ENCODE data around the gene KAT8. TPM values are rescaled to one million over a fixed set of nuclear protein-coding genes. Genes with fewer than 3 reads are reported as not detected.

Gene KAT8
- total and polyA plus RNA-seq, 2 of the 13 experiments (the other 11 are each of a cell fraction or from before 2014, with no cell fraction given) = 79.0 to 84.2 TPM

- TF ChIP-seq, protein P1, sequence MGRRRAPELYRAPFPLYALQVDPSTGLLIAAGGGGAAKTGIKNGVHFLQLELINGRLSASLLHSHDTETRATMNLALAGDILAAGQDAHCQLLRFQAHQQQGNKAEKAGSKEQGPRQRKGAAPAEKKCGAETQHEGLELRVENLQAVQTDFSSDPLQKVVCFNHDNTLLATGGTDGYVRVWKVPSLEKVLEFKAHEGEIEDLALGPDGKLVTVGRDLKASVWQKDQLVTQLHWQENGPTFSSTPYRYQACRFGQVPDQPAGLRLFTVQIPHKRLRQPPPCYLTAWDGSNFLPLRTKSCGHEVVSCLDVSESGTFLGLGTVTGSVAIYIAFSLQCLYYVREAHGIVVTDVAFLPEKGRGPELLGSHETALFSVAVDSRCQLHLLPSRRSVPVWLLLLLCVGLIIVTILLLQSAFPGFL (CRISPR knock-in tag; IDR thresholded peaks at IDR 0.05) = no peak
- TF ChIP-seq ZNF501 (CRISPR knock-in tag; IDR thresholded peaks at IDR 0.05) (peak; percentile 92; the same call in 1 of the 2 replicates), BCLAF1 (IDR thresholded peaks at IDR 0.05) (no peak), ATAD3A (CRISPR knock-in tag; IDR thresholded peaks at IDR 0.05) (no peak), EED (CRISPR knock-in tag; IDR thresholded peaks at IDR 0.05) (no peak; the same call in 1 of the 2 replicates), SALL2 (CRISPR knock-in tag; IDR thresholded peaks at IDR 0.05) (peak; percentile 90; the same call in 1 of the 2 replicates), PRPF4 (IDR thresholded peaks at IDR 0.05; ENCODE audit: low read depth, low read length, poor library complexity, severe bottlenecking) (no peak), ZSCAN9 (CRISPR knock-in tag; IDR thresholded peaks at IDR 0.05; ENCODE audit: borderline replicate concordance) (peak; percentile 59; the same call in 1 of the 2 replicates), MYC (CRISPR knock-in tag; IDR thresholded peaks at IDR 0.05; ENCODE audit: borderline replicate concordance) (peak; percentile 72), FOSL2 (CRISPR knock-in tag; IDR thresholded peaks at IDR 0.05) (peak; percentile 66), KLF12 (CRISPR knock-in tag; IDR thresholded peaks at IDR 0.05; ENCODE audit: borderline replicate concordance) (peak; percentile 84), TARDBP (CRISPR knock-in tag; IDR thresholded peaks at IDR 0.05) (peak; percentile 97)
- TF ChIP-seq, protein P2, sequence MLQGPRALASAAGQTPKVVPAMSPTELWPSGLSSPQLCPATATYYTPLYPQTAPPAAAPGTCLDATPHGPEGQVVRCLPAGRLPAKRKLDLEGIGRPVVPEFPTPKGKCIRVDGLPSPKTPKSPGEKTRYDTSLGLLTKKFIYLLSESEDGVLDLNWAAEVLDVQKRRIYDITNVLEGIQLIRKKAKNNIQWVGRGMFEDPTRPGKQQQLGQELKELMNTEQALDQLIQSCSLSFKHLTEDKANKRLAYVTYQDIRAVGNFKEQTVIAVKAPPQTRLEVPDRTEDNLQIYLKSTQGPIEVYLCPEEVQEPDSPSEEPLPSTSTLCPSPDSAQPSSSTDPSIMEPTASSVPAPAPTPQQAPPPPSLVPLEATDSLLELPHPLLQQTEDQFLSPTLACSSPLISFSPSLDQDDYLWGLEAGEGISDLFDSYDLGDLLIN (CRISPR knock-in tag; IDR thresholded peaks at IDR 0.05; ENCODE audit: borderline replicate concordance) = no peak; the same call in 1 of the 2 replicates
- TF ChIP-seq, protein P3, sequence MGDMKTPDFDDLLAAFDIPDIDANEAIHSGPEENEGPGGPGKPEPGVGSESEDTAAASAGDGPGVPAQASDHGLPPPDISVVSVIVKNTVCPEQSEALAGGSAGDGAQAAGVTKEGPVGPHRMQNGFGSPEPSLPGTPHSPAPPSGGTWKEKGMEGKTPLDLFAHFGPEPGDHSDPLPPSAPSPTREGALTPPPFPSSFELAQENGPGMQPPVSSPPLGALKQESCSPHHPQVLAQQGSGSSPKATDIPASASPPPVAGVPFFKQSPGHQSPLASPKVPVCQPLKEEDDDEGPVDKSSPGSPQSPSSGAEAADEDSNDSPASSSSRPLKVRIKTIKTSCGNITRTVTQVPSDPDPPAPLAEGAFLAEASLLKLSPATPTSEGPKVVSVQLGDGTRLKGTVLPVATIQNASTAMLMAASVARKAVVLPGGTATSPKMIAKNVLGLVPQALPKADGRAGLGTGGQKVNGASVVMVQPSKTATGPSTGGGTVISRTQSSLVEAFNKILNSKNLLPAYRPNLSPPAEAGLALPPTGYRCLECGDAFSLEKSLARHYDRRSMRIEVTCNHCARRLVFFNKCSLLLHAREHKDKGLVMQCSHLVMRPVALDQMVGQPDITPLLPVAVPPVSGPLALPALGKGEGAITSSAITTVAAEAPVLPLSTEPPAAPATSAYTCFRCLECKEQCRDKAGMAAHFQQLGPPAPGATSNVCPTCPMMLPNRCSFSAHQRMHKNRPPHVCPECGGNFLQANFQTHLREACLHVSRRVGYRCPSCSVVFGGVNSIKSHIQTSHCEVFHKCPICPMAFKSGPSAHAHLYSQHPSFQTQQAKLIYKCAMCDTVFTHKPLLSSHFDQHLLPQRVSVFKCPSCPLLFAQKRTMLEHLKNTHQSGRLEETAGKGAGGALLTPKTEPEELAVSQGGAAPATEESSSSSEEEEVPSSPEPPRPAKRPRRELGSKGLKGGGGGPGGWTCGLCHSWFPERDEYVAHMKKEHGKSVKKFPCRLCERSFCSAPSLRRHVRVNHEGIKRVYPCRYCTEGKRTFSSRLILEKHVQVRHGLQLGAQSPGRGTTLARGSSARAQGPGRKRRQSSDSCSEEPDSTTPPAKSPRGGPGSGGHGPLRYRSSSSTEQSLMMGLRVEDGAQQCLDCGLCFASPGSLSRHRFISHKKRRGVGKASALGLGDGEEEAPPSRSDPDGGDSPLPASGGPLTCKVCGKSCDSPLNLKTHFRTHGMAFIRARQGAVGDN (CRISPR knock-in tag; IDR thresholded peaks at IDR 0.05) = peak; percentile 85
- TF ChIP-seq, protein P4, sequence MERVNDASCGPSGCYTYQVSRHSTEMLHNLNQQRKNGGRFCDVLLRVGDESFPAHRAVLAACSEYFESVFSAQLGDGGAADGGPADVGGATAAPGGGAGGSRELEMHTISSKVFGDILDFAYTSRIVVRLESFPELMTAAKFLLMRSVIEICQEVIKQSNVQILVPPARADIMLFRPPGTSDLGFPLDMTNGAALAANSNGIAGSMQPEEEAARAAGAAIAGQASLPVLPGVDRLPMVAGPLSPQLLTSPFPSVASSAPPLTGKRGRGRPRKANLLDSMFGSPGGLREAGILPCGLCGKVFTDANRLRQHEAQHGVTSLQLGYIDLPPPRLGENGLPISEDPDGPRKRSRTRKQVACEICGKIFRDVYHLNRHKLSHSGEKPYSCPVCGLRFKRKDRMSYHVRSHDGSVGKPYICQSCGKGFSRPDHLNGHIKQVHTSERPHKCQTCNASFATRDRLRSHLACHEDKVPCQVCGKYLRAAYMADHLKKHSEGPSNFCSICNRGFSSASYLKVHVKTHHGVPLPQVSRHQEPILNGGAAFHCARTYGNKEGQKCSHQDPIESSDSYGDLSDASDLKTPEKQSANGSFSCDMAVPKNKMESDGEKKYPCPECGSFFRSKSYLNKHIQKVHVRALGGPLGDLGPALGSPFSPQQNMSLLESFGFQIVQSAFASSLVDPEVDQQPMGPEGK (CRISPR knock-in tag; IDR thresholded peaks at IDR 0.05) = peak; percentile 64
Measured at GRCh38 chr16:31073970-31074813, 43.3 kb upstream of the KAT8 start, which contains the start of the genes ZNF646 and ZNF668 (continued).

Data from HepG2 (cell line).